Measurements from ENCODE around the gene NSF.
A peak's percentile ranks its signal among the peaks of the same experiment; 100 is the strongest.

Gene NSF

DNA sequence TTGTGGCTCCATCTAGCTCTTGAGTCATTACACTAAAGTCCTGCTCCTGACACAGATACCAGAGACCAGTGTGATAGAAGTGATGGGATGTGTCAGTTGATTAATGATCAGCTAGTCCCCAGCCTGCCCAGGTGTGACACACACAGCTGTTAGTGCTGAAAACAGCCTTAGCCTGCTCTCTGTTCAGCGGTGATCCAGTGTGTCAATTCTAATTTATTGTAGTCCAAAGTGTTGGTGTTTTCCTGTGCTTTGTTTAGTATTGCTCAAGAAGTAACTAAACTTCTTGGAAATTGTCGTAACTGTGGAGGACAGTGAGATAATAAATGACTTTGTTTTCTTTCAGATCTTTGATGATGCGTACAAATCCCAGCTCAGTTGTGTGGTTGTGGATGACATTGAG, 135.7 kb downstream of the NSF start:
- TF ChIP-seq, protein P1, sequence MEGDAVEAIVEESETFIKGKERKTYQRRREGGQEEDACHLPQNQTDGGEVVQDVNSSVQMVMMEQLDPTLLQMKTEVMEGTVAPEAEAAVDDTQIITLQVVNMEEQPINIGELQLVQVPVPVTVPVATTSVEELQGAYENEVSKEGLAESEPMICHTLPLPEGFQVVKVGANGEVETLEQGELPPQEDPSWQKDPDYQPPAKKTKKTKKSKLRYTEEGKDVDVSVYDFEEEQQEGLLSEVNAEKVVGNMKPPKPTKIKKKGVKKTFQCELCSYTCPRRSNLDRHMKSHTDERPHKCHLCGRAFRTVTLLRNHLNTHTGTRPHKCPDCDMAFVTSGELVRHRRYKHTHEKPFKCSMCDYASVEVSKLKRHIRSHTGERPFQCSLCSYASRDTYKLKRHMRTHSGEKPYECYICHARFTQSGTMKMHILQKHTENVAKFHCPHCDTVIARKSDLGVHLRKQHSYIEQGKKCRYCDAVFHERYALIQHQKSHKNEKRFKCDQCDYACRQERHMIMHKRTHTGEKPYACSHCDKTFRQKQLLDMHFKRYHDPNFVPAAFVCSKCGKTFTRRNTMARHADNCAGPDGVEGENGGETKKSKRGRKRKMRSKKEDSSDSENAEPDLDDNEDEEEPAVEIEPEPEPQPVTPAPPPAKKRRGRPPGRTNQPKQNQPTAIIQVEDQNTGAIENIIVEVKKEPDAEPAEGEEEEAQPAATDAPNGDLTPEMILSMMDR (IDR thresholded peaks at IDR 0.05; ENCODE audit: low read depth, low read length) = no peak
- H3K4me3 ChIP-seq (replicated peaks in 1 of 2; ENCODE audit: low read depth in 2 of 2, low read length in 2 of 2) = no peak overlapping the region
- DNase-seq (ENCODE audit: low read depth in 2 of 2) = peak; percentile 9 to 12

DNA sequence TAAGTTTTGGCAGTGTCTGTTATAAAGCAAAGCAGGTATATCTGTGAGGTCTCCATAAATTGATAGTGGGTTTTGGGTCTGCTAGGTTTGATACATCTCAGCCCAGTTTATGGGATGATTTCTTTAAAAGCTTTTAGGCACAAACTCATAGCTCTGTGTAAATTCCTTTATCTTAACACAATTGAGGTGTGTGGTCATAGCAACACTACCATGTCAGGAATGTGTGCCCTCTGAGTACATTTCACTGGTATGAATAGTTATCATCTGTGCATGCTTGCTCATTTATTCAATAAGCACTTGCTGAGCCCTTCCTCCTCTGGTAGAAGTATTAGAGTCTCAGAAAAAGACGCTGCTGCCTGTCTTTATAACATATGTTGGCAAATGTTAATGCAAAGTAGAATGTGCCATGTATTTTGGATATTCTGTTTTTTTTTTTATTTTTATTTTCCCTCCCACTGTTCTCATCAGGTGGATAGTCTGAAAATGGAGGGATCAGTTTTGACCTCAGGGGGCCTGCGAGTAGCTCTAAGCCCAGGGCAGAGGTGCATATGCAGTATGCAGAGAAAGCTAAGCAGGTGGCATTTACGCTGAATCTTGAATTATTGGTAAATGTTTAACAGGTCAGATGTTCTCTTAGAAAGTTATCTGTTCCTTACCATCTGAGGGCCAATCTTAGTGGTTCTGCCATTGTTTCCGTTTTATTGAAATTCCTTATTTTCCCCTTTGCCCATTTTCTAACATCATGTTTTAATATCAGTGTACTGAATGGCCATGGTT, 137.3 kb downstream of the NSF start:
- TF ChIP-seq, protein P1 (IDR thresholded peaks at IDR 0.05; ENCODE audit: low read depth, low read length) = no peak
- peak; percentile 49 to 83 for DNase-seq (ENCODE audit: low read depth in 2 of 2)
- H3K4me3 ChIP-seq (replicated peaks in 1 of 2; ENCODE audit: low read depth in 2 of 2, low read length in 2 of 2) = no peak overlapping the region

DNA sequence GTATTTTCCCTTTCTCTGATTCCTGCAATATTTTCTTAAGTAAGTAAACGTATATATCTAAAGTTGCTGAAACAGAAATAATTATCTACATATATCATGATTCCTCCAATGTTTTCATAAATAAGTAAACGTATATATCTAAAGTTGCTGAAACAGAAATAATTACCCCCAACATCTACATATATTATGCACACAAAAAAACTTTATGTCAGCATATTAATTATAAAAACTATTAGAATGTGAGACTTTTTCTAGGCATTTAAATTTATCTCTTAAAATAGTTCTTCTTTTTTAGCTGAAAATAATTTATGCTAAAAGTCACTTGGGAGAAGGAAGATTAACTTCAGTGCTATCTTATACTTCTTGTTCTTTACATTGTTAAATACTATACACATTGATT, 139.6 kb downstream of the NSF start:
- no peak overlapping the region for H3K4me3 ChIP-seq (replicated peaks in 1 of 2; ENCODE audit: low read depth in 2 of 2, low read length in 2 of 2)
- TF ChIP-seq, protein P1 (IDR thresholded peaks at IDR 0.05; ENCODE audit: low read depth, low read length) = no peak
- DNase-seq (ENCODE audit: low read depth in 2 of 2) = no peak

DNA sequence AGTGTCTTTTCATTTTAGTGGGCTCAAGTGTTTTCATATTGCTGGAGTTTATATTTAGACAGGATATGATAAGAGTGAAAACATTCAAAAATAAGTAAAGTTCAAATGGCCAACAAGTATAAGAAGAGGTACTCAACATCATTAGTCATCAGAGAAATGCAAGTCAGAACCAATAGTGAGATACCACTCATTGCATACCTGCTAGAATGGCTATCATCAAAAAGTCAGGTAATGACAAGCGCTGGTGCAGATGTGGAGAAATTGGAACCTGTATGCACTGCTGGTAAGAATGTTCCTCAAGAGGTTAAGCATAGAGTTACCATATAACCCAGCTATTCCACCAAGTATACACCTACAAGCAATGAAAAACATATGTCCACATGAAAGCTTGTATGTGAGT, 140.2 kb downstream of the NSF start:
- DNase-seq (ENCODE audit: low read depth in 2 of 2) = no peak
- no peak overlapping the region for H3K4me3 ChIP-seq (replicated peaks in 1 of 2; ENCODE audit: low read depth in 2 of 2, low read length in 2 of 2)
- TF ChIP-seq, protein P1 (IDR thresholded peaks at IDR 0.05; ENCODE audit: low read depth, low read length) = no peak

DNA sequence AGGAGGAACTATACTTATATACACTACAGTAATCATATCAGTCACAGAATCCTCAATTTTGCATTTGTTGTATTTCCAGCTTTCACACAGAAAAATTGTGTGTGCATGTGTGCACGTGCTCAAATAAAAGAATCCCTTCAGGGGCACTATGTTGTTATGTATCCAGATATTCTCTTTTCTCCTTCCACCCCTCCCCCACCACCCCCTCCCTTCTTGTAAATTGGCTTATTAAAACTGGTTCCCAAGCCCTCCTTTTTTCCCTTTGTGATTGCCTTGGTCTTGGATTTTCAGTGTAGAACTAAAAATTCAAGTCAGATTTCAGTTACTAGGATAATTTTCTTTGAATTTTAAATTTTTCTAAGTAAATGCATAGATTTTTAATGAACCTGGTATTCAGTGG, 141.7 kb downstream of the NSF start:
- no peak overlapping the region for H3K4me3 ChIP-seq (replicated peaks in 1 of 2; ENCODE audit: low read depth in 2 of 2, low read length in 2 of 2)
- TF ChIP-seq, protein P1 (IDR thresholded peaks at IDR 0.05; ENCODE audit: low read depth, low read length) = no peak
- DNase-seq (ENCODE audit: low read depth in 2 of 2) = no peak

DNA sequence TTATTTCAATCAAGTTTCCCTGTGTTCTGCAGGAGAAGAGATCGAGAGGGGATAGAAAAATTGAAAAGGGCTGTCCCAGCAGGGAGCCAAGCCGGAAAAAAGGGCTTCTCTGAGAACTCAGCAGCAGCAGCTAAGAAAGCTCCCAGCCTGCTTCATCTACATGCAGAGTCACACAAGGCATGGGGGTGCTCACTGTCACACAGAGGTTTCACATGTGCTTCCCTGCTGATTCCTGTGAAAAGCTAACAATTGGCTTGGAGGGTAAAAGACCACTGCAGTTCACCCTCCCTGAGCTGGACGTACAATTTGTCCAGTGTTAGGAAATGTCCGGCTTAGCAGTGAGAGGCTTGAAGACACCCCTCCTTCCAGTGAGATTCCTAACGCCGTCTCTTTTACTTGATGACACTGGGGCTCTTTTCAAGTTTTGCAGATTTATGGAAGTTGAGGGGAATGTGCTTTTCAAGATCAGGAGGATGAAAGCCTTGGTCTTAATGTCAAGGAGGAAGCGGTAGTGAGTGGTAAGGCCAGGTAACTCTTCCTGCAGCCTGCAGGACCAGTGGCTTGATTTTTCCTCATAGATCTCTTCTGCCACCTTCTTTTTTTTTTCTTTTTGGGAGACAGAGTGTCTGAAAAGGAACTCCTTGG, 142.4 kb downstream of the NSF start:
- DNase-seq (ENCODE audit: low read depth in 2 of 2) = no peak
- TF ChIP-seq, protein P1 (IDR thresholded peaks at IDR 0.05; ENCODE audit: low read depth, low read length) = no peak
- H3K4me3 ChIP-seq (replicated peaks in 1 of 2; ENCODE audit: low read depth in 2 of 2, low read length in 2 of 2) = no peak overlapping the region

All from cardiac fibroblast (primary cell).